HepG2 (cell line): ENCODE results near the gene PPP1R14D. TPM values are rescaled to one million over a fixed set of nuclear protein-coding genes. Genes with fewer than 3 reads are reported as not detected.

ENCODE experiments used
- ARHGAP35 ChIP-seq: sonication (generic); formaldehyde crosslinking; IDR thresholded peaks from 2 replicates; pipeline ENCODE4 v1.9.0; 2022; ENCODE audit warnings: mild to moderate bottlenecking, inconsistent platforms, moderate library complexity, missing genetic modification reagents, borderline replicate concordance
- ARNT2 ChIP-seq: sonication (generic); formaldehyde crosslinking; IDR thresholded peaks from 2 replicates; pipeline ENCODE4 v1.8.0; 2022; ENCODE audit warnings: mild to moderate bottlenecking, low read depth, missing genetic modification reagents, moderate library complexity
- FOXA1 ChIP-seq, 2 experiments: fragments of 450-650 bp in 1 of 2; sonication (generic) in 1 of 2; formaldehyde crosslinking in 1 of 2; IDR thresholded peaks; 2 replicates each; pipeline versions ENCODE4 v1.4.0 to v1.6.1; 2016 to 2020; ENCODE audit warnings: missing genetic modification reagents in 1 of 2
- FOXO1 ChIP-seq: sonication (generic); formaldehyde crosslinking; IDR thresholded peaks from 2 replicates; pipeline ENCODE4 v1.4.0; 2020; ENCODE audit warnings: missing genetic modification reagents
- HDAC2 ChIP-seq: sonication (generic); formaldehyde crosslinking; IDR thresholded peaks from 2 replicates; pipeline ENCODE4 v1.4.0; 2020; ENCODE audit warnings: missing genetic modification reagents
- HMG20A ChIP-seq: IDR thresholded peaks from 2 replicates; pipeline ENCODE4 v1.6.1; 2016; ENCODE audit warnings: borderline replicate concordance
- NFATC3 ChIP-seq: sonication (generic); formaldehyde crosslinking; IDR thresholded peaks from 2 replicates; pipeline ENCODE4 v1.5.1; 2020; ENCODE audit warnings: mild to moderate bottlenecking, missing genetic modification reagents
- NONO ChIP-seq, 2 experiments: fragments of 450-650 bp in 1 of 2; sonication (generic) in 1 of 2; formaldehyde crosslinking in 1 of 2; IDR thresholded peaks in 1 of 2; conservative IDR thresholded peaks in 1 of 2; 2 replicates each; pipeline versions ENCODE4 v1.6.1 to v1.8.0; 2017 to 2022; ENCODE audit warnings: mild to moderate bottlenecking in 1 of 2, missing genetic modification reagents in 1 of 2, moderate library complexity in 1 of 2
- TP53 ChIP-seq: sonication (generic); formaldehyde crosslinking; conservative IDR thresholded peaks from 2 replicates; pipeline ENCODE4 v1.4.0; 2020; ENCODE audit warnings: missing genetic modification reagents
- ZNF205 ChIP-seq: IDR thresholded peaks from 2 replicates; pipeline ENCODE4 v1.6.1; 2018; ENCODE audit warnings: missing biosample characterization, missing genetic modification reagents
- ZNF335 ChIP-seq: sonication (generic); formaldehyde crosslinking; IDR thresholded peaks from 2 replicates; pipeline ENCODE4 v1.4.0; 2020; ENCODE audit warnings: missing genetic modification reagents
- ZNF614 ChIP-seq: IDR thresholded peaks from 2 replicates; pipeline ENCODE4 v1.6.1; 2018; ENCODE audit warnings: missing biosample characterization, missing genetic modification reagents, inconsistent platforms, borderline replicate concordance
- ZNF772 ChIP-seq: sonication (generic); formaldehyde crosslinking; IDR thresholded peaks from 2 replicates; pipeline ENCODE4 v1.5.0; 2020; ENCODE audit warnings: mild to moderate bottlenecking, missing genetic modification reagents
- ZSCAN25 ChIP-seq: sonication (generic); formaldehyde crosslinking; IDR thresholded peaks from 2 replicates; pipeline ENCODE4 v1.8.0; 2022; ENCODE audit warnings: mild to moderate bottlenecking, missing genetic modification reagents
- polyA plus RNA-seq, 8 experiments: library from polyadenylated mRNA; depleted of rRNA in 3 of 8; stranded (reverse) in 7 of 8; unstranded in 1 of 8; fragments of >200 nt; fragmentation: Illumina TruSeq in 4 of 8; extraction: Trizol in 4 of 8; gene quantifications; 2 replicates each; pipeline versions ENCODE4 v1.2.1 to v1.2.3, GENCODE V29; 2011 to 2016; ENCODE audit warnings: low read depth in 4 of 8, missing spikeins in 1 of 8, mixed read lengths in 1 of 8; ENCODE audit not compliant: insufficient read depth in 1 of 8
- total RNA-seq, 5 experiments: library from RNA; depleted of rRNA; stranded (reverse); fragments of >200 nt; fragmentation: Illumina TruSeq; extraction: Trizol; gene quantifications; 2 replicates each; pipeline ENCODE4 v1.2.3, GENCODE V29; 2016; ENCODE audit warnings: low read depth in 1 of 5
- TF ChIP-seq, protein P1 (sequence below): sonication (generic); formaldehyde crosslinking; conservative IDR thresholded peaks from 2 replicates; pipeline ENCODE4 v1.8.0; 2022; ENCODE audit warnings: mild to moderate bottlenecking, moderate library complexity, missing genetic modification reagents
- TF ChIP-seq, protein P2 (sequence below), 2 experiments: sonication (generic) in 1 of 2; formaldehyde crosslinking in 1 of 2; IDR thresholded peaks; 2 replicates each; pipeline versions ENCODE4 v1.4.0 to v1.6.1; 2018 to 2020; ENCODE audit warnings: missing genetic modification reagents in 2 of 2, borderline replicate concordance in 1 of 2, low read depth in 1 of 2, mild to moderate bottlenecking in 1 of 2, missing biosample characterization in 1 of 2
- TF ChIP-seq, protein P3 (sequence below): IDR thresholded peaks from 2 replicates; pipeline ENCODE4 v1.6.1; 2016; ENCODE audit warnings: missing compliant biosample characterization, missing genetic modification reagents, borderline replicate concordance
- TF ChIP-seq, protein P4 (sequence below): sonication (generic); formaldehyde crosslinking; IDR thresholded peaks from 2 replicates; pipeline ENCODE4 v1.4.0; 2020; ENCODE audit warnings: missing genetic modification reagents, mild to moderate bottlenecking, borderline replicate concordance
- TF ChIP-seq, protein P5 (sequence below): sonication (generic); IDR thresholded peaks from 2 replicates; pipeline ENCODE4 v1.6.1; 2016; ENCODE audit warnings: low read depth, borderline replicate concordance

The PPP1R14D gene
- total and polyA plus RNA-seq, 2 of the 13 experiments (the other 11 are each of a cell fraction or from before 2014, with no cell fraction given) = 0.53 to 0.55 TPM

DNA sequence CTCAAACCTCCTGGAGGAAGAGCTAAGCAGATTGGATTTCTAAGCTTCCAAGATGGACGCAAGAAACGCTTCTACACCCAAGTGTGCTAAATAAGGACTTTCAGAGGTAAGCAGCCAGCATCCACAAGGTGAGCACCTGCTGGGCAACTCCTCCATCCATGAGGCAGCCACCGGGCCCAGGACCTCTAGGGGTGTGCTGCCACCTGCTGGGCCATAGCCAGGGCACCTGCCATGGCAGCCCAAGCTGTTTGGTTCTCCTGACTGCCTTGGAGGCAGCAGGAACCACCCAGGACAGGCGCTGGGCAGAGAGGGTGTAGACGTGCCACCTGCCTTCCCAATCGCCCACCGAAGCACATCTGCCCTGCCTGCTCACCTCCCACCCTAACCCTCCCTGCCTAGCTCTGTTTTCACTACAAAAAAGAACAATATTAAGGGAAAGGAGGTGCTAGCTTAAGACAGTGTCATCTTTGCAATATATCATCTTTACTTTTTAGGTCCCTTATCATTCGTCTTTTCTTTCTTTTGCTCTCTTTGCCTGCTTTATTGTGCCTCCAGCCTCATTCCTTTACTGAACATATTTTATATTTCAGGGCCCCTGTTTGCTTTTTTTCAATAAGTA lies 45.8 kb downstream of the PPP1R14D start (continued):
- no peak for TF ChIP-seq NONO (IDR thresholded peaks at IDR 0.05)
- no peak for TF ChIP-seq NONO (CRISPR knock-in tag; conservative IDR thresholded peaks at IDR 0.05)
- 0 out of 2 replicates have a peak, but pooled peaks have one; percentile 33 for TF ChIP-seq ZNF335 (CRISPR knock-in tag)
- peak; percentile 33; the same call in 1 of the 2 replicates for TF ChIP-seq HDAC2 (CRISPR knock-in tag)
- TF ChIP-seq ARNT2 (CRISPR knock-in tag) = no peak
- TF ChIP-seq, protein P1, sequence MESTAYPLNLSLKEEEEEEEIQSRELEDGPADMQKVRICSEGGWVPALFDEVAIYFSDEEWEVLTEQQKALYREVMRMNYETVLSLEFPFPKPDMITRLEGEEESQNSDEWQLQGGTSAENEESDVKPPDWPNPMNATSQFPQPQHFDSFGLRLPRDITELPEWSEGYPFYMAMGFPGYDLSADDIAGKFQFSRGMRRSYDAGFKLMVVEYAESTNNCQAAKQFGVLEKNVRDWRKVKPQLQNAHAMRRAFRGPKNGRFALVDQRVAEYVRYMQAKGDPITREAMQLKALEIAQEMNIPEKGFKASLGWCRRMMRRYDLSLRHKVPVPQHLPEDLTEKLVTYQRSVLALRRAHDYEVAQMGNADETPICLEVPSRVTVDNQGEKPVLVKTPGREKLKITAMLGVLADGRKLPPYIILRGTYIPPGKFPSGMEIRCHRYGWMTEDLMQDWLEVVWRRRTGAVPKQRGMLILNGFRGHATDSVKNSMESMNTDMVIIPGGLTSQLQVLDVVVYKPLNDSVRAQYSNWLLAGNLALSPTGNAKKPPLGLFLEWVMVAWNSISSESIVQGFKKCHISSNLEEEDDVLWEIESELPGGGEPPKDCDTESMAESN (CRISPR knock-in tag) = 0 out of 2 replicates have a peak, but pooled peaks have one; percentile 22
- TF ChIP-seq ZSCAN25 (CRISPR knock-in tag) = 0 out of 2 replicates have a peak, but pooled peaks have one; percentile 55
- no peak for TF ChIP-seq ZNF772 (CRISPR knock-in tag)
- TF ChIP-seq, protein P2, sequence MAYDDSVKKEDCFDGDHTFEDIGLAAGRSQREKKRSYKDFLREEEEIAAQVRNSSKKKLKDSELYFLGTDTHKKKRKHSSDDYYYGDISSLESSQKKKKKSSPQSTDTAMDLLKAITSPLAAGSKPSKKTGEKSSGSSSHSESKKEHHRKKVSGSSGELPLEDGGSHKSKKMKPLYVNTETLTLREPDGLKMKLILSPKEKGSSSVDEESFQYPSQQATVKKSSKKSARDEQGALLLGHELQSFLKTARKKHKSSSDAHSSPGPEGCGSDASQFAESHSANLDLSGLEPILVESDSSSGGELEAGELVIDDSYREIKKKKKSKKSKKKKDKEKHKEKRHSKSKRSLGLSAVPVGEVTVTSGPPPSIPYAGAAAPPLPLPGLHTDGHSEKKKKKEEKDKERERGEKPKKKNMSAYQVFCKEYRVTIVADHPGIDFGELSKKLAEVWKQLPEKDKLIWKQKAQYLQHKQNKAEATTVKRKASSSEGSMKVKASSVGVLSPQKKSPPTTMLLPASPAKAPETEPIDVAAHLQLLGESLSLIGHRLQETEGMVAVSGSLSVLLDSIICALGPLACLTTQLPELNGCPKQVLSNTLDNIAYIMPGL (CRISPR knock-in tag; IDR thresholded peaks at IDR 0.05; ENCODE audit: borderline replicate concordance in 1 of 2, low read depth in 1 of 2) = peak; percentile 52 to 65; a peak in 1 of 4 replicates
- 0 out of 2 replicates have a peak, but pooled peaks have one; percentile 43 for TF ChIP-seq ZNF205 (CRISPR knock-in tag)
- TF ChIP-seq, protein P3, sequence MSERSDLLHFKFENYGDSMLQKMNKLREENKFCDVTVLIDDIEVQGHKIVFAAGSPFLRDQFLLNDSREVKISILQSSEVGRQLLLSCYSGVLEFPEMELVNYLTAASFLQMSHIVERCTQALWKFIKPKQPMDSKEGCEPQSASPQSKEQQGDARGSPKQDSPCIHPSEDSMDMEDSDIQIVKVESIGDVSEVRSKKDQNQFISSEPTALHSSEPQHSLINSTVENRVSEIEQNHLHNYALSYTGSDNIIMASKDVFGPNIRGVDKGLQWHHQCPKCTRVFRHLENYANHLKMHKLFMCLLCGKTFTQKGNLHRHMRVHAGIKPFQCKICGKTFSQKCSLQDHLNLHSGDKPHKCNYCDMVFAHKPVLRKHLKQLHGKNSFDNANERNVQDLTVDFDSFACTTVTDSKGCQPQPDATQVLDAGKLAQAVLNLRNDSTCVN = peak; percentile 59; the same call in 1 of the 2 replicates
- no peak for TF ChIP-seq HMG20A
- TF ChIP-seq FOXO1 = peak; percentile 56; the same call in 1 of the 2 replicates
- no peak for TF ChIP-seq NFATC3 (CRISPR knock-in tag)
- no peak for TF ChIP-seq FOXA1 (IDR thresholded peaks at IDR 0.05)
- peak; percentile 26; the same call in 1 of the 2 replicates for TF ChIP-seq FOXA1 (CRISPR knock-in tag; IDR thresholded peaks at IDR 0.05)
- no peak for TF ChIP-seq TP53
- 0 out of 2 replicates have a peak, but pooled peaks have one; percentile 62 for TF ChIP-seq ARHGAP35 (CRISPR knock-in tag)
- TF ChIP-seq, protein P4, sequence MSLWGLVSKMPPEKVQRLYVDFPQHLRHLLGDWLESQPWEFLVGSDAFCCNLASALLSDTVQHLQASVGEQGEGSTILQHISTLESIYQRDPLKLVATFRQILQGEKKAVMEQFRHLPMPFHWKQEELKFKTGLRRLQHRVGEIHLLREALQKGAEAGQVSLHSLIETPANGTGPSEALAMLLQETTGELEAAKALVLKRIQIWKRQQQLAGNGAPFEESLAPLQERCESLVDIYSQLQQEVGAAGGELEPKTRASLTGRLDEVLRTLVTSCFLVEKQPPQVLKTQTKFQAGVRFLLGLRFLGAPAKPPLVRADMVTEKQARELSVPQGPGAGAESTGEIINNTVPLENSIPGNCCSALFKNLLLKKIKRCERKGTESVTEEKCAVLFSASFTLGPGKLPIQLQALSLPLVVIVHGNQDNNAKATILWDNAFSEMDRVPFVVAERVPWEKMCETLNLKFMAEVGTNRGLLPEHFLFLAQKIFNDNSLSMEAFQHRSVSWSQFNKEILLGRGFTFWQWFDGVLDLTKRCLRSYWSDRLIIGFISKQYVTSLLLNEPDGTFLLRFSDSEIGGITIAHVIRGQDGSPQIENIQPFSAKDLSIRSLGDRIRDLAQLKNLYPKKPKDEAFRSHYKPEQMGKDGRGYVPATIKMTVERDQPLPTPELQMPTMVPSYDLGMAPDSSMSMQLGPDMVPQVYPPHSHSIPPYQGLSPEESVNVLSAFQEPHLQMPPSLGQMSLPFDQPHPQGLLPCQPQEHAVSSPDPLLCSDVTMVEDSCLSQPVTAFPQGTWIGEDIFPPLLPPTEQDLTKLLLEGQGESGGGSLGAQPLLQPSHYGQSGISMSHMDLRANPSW (CRISPR knock-in tag) = no peak
- TF ChIP-seq, protein P5, sequence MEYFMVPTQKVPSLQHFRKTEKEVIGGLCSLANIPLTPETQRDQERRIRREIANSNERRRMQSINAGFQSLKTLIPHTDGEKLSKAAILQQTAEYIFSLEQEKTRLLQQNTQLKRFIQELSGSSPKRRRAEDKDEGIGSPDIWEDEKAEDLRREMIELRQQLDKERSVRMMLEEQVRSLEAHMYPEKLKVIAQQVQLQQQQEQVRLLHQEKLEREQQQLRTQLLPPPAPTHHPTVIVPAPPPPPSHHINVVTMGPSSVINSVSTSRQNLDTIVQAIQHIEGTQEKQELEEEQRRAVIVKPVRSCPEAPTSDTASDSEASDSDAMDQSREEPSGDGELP = no peak
- TF ChIP-seq ZNF614 (CRISPR knock-in tag) = 0 out of 2 replicates have a peak, but pooled peaks have one; percentile 23
